Thyroid gland (tissue), 4 donors: ENCODE measurements around the gene KLHL25.

Source experiments
- POLR2A ChIP-seq, 2 donors: fragments of 450-650 bp; IDR thresholded peaks; one replicate each; pipeline ENCODE4 v1.6.1; 2017; ENCODE audit warnings: antibody characterized with exemption in 2 of 2, mild to moderate bottlenecking in 2 of 2, moderate library complexity in 1 of 2
- TF ChIP-seq, protein P1 (sequence below), 6 experiments: fragments of 200-600 bp in 3 of 6; fragments of 450-650 bp in 3 of 6; sonication (generic) in 3 of 6; IDR thresholded peaks; one replicate each; pipeline ENCODE4 v1.5.1; 2016 to 2019; ENCODE audit warnings: antibody characterized with exemption in 6 of 6, mild to moderate bottlenecking in 2 of 6, inconsistent platforms in 1 of 6, moderate library complexity in 1 of 6

DNA sequence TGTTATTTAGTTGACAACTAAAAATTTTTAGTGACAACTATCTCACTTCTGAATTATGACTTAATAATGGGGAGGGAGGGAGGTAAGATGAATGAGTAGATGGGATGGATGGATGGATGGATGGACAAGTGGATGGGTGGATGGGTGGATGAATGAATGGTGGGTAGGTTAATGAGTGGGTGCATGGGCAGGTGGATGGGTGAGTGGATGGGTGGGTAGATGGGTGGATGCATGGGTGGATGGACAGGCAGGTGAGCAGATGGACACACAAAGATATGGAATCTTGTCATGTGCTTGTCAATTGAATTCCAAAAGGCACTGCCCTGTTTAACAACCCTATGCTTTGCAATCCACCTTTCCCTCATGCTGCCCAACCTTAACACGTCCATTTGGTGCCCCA lies 41.5 kb downstream of the KLHL25 start:
- TF ChIP-seq, protein P1, sequence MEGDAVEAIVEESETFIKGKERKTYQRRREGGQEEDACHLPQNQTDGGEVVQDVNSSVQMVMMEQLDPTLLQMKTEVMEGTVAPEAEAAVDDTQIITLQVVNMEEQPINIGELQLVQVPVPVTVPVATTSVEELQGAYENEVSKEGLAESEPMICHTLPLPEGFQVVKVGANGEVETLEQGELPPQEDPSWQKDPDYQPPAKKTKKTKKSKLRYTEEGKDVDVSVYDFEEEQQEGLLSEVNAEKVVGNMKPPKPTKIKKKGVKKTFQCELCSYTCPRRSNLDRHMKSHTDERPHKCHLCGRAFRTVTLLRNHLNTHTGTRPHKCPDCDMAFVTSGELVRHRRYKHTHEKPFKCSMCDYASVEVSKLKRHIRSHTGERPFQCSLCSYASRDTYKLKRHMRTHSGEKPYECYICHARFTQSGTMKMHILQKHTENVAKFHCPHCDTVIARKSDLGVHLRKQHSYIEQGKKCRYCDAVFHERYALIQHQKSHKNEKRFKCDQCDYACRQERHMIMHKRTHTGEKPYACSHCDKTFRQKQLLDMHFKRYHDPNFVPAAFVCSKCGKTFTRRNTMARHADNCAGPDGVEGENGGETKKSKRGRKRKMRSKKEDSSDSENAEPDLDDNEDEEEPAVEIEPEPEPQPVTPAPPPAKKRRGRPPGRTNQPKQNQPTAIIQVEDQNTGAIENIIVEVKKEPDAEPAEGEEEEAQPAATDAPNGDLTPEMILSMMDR (IDR thresholded peaks at IDR 0.05) = no peak
- TF ChIP-seq POLR2A (IDR thresholded peaks at IDR 0.05) = no peak
